ENCODE measurements around the gene ZNF267.
"Not testable (repeated sequence)": the region's sequence is repeated elsewhere in the genome, so short reads cannot be mapped to it uniquely, and the experiment has no call there.

Gene ZNF267

GRCh38 chr16:31877876-31878642 lies 4.5 kb downstream of the ZNF267 start:
- ChIA-PET POLR2A (no interaction called here), CTCF (interaction anchor here (1.2 kb wide), 1 partner anchor 9 kb away, joined by 3 read pairs; no protein-coding TSS in a partner anchor)
- peak overlapping the region in 2 of 7 experiments; percentile 16 to 48 for H3K4me3 ChIP-seq (ENCODE audit: control insufficient read depth in 1 of 7, extremely low read depth in 1 of 7, insufficient read depth in 4 of 7, low read depth in 2 of 7, low read length in 6 of 7)
- 85% methylated on average over 6 of the region's 9 CpGs for WGBS (ENCODE audit: insufficient coverage)
- no peaks in the 10 kb centered on the region for H3K27me3 ChIP-seq (replicated peaks in 2 of 5; ENCODE audit: control insufficient read depth in 4 of 5, insufficient read depth in 5 of 5, low read length in 4 of 5)
- H3K9me3 ChIP-seq (ENCODE audit: control extremely low read depth in 1 of 5, control insufficient read depth in 4 of 5, insufficient read depth in 2 of 5, low read depth in 1 of 5, low read length in 4 of 5): peaks cover 2 to 49% (median 5%) of the 10 kb centered on the region in 5 experiments
- H3K4me1 ChIP-seq (ENCODE audit: control extremely low read depth in 1 of 4, control insufficient read depth in 4 of 4, insufficient read depth in 4 of 4, low read length in 3 of 4): peaks cover 21 to 74% (median 43%) of the 10 kb centered on the region in 4 experiments
- peaks cover 13 to 83% (median 34%) of the 10 kb centered on the region in 4 experiments for H3K36me3 ChIP-seq (ENCODE audit: control insufficient read depth in 4 of 4, insufficient read depth in 4 of 4, low read length in 3 of 4)
- peak overlapping the region; percentile 48 to 86 for H3K27ac ChIP-seq (ENCODE audit: insufficient read depth in 1 of 2, low read depth in 1 of 2, low read length in 2 of 2, poor library complexity in 1 of 2, severe bottlenecking in 2 of 2)
- no peak for DNase-seq

- 0% methylated on average over 1 of the region's 1 CpG for WGBS (ENCODE audit: insufficient coverage)
- Histone ChIP-seq H3K9me3 (ENCODE audit: control extremely low read depth in 1 of 5, control insufficient read depth in 4 of 5, insufficient read depth in 2 of 5, low read depth in 1 of 5, low read length in 4 of 5) (peaks cover 9 to 52% (median 12%) of the 10 kb centered on the region in 5 experiments), H3K27me3 (replicated peaks in 2 of 5; ENCODE audit: control insufficient read depth in 4 of 5, insufficient read depth in 5 of 5, low read length in 4 of 5) (no peaks in the 10 kb centered on the region), H3K36me3 (ENCODE audit: control insufficient read depth in 4 of 4, insufficient read depth in 4 of 4, low read length in 3 of 4) (peaks cover 22 to 95% (median 47%) of the 10 kb centered on the region in 4 experiments), H3K27ac (ENCODE audit: insufficient read depth in 1 of 2, low read depth in 1 of 2, low read length in 2 of 2, poor library complexity in 1 of 2, severe bottlenecking in 2 of 2) (peak overlapping the region; percentile 72 to 86), H3K4me1 (ENCODE audit: control extremely low read depth in 1 of 4, control insufficient read depth in 4 of 4, insufficient read depth in 4 of 4, low read length in 3 of 4) (peaks cover 16 to 62% (median 37%) of the 10 kb centered on the region in 4 experiments), H3K4me3 (ENCODE audit: control insufficient read depth in 1 of 7, extremely low read depth in 1 of 7, insufficient read depth in 4 of 7, low read depth in 2 of 7, low read length in 6 of 7) (peak overlapping the region in 2 of 7 experiments; percentile 48 to 51)
- ChIA-PET POLR2A (no interaction called here), CTCF (interaction anchor here (1.6 to 2.5 kb wide), 2 partner anchors 11 to 16 kb away, joined by 4 to 11 read pairs; no protein-coding TSS in a partner anchor)
- no peak for DNase-seq
Measured at GRCh38 chr16:31879937-31880321, 6.3 kb downstream of the ZNF267 start.

GRCh38 chr16:31880322-31880979 lies 6.8 kb downstream of the ZNF267 start:
- Histone ChIP-seq H3K4me3 (ENCODE audit: control insufficient read depth in 1 of 7, extremely low read depth in 1 of 7, insufficient read depth in 4 of 7, low read depth in 2 of 7, low read length in 6 of 7) (peak overlapping the region in 4 of 7 experiments; percentile 7 to 51 (median 37)), H3K36me3 (ENCODE audit: control insufficient read depth in 4 of 4, insufficient read depth in 4 of 4, low read length in 3 of 4) (peaks cover 26 to 95% (median 50%) of the 10 kb centered on the region in 4 experiments), H3K27me3 (replicated peaks in 2 of 5; ENCODE audit: control insufficient read depth in 4 of 5, insufficient read depth in 5 of 5, low read length in 4 of 5) (no peaks in the 10 kb centered on the region), H3K4me1 (ENCODE audit: control extremely low read depth in 1 of 4, control insufficient read depth in 4 of 4, insufficient read depth in 4 of 4, low read length in 3 of 4) (peaks cover 11 to 57% (median 32%) of the 10 kb centered on the region in 4 experiments), H3K9me3 (ENCODE audit: control extremely low read depth in 1 of 5, control insufficient read depth in 4 of 5, insufficient read depth in 2 of 5, low read depth in 1 of 5, low read length in 4 of 5) (peaks cover 9 to 51% (median 14%) of the 10 kb centered on the region in 5 experiments), H3K27ac (ENCODE audit: insufficient read depth in 1 of 2, low read depth in 1 of 2, low read length in 2 of 2, poor library complexity in 1 of 2, severe bottlenecking in 2 of 2) (peak overlapping the region; percentile 72 to 86)
- DNase-seq: peak; percentile 77 to 97 (median 94)
- WGBS (ENCODE audit: insufficient coverage): 21% methylated on average over 3 of the region's 3 CpGs
- ChIA-PET POLR2A (no interaction called here), CTCF (interaction anchor here (1.0 to 2.5 kb wide), 3 partner anchors 12 to 17 kb away, joined by 3 to 11 read pairs (median 4); no protein-coding TSS in a partner anchor)

GRCh38 chr16:31886227-31886626 lies 12.6 kb downstream of the ZNF267 start:
- DNase-seq: no peak
- Histone ChIP-seq H3K9me3 (ENCODE audit: control extremely low read depth in 1 of 5, control insufficient read depth in 4 of 5, insufficient read depth in 2 of 5, low read depth in 1 of 5, low read length in 4 of 5) (peaks cover 26 to 81% (median 33%) of the 10 kb centered on the region in 5 experiments), H3K27me3 (replicated peaks in 2 of 5; ENCODE audit: control insufficient read depth in 4 of 5, insufficient read depth in 5 of 5, low read length in 4 of 5) (no peaks in the 10 kb centered on the region), H3K36me3 (ENCODE audit: control insufficient read depth in 4 of 4, insufficient read depth in 4 of 4, low read length in 3 of 4) (peaks cover 62 to 94% (median 79%) of the 10 kb centered on the region in 4 experiments), H3K27ac (ENCODE audit: insufficient read depth in 1 of 2, low read depth in 1 of 2, low read length in 2 of 2, poor library complexity in 1 of 2, severe bottlenecking in 2 of 2) (no peak overlapping the region), H3K4me3 (ENCODE audit: control insufficient read depth in 1 of 7, extremely low read depth in 1 of 7, insufficient read depth in 4 of 7, low read depth in 2 of 7, low read length in 6 of 7) (no peak overlapping the region), H3K4me1 (ENCODE audit: control extremely low read depth in 1 of 4, control insufficient read depth in 4 of 4, insufficient read depth in 4 of 4, low read length in 3 of 4) (peaks cover 0 to 2% (median under 1%) of the 10 kb centered on the region in 4 experiments)
- 100% methylated on average over 1 of the region's 4 CpGs for WGBS (ENCODE audit: insufficient coverage)
- CTCF ChIA-PET: interaction anchor here (1.2 kb wide), 1 partner anchor 12 kb away, joined by 3 read pairs; no protein-coding TSS in a partner anchor
- POLR2A ChIA-PET: no interaction called here

GRCh38 chr16:31888735-31889134 lies 15.1 kb downstream of the ZNF267 start:
- Histone ChIP-seq H3K4me3 (ENCODE audit: control insufficient read depth in 1 of 7, extremely low read depth in 1 of 7, insufficient read depth in 4 of 7, low read depth in 2 of 7, low read length in 6 of 7) (no peak overlapping the region), H3K4me1 (ENCODE audit: control extremely low read depth in 1 of 4, control insufficient read depth in 4 of 4, insufficient read depth in 4 of 4, low read length in 3 of 4) (no peaks in the 10 kb centered on the region), H3K36me3 (ENCODE audit: control insufficient read depth in 4 of 4, insufficient read depth in 4 of 4, low read length in 3 of 4) (peaks cover 61 to 99% (median 90%) of the 10 kb centered on the region in 4 experiments), H3K27me3 (replicated peaks in 2 of 5; ENCODE audit: control insufficient read depth in 4 of 5, insufficient read depth in 5 of 5, low read length in 4 of 5) (no peaks in the 10 kb centered on the region), H3K9me3 (ENCODE audit: control extremely low read depth in 1 of 5, control insufficient read depth in 4 of 5, insufficient read depth in 2 of 5, low read depth in 1 of 5, low read length in 4 of 5) (peaks cover 25 to 90% (median 52%) of the 10 kb centered on the region in 5 experiments), H3K27ac (ENCODE audit: insufficient read depth in 1 of 2, low read depth in 1 of 2, low read length in 2 of 2, poor library complexity in 1 of 2, severe bottlenecking in 2 of 2) (no peak overlapping the region)
- ChIA-PET POLR2A (interaction anchor here (0.6 kb wide), 1 partner anchor 328 kb away, joined by 3 read pairs; no protein-coding TSS in a partner anchor), CTCF (no interaction called here)
- DNase-seq: no peak

- H3K9me3 ChIP-seq (ENCODE audit: control extremely low read depth in 1 of 5, control insufficient read depth in 4 of 5, insufficient read depth in 2 of 5, low read depth in 1 of 5, low read length in 4 of 5): peaks cover 32 to 95% (median 66%) of the 10 kb centered on the region in 5 experiments
- POLR2A ChIA-PET; H3K27ac ChIP-seq (ENCODE audit: insufficient read depth in 1 of 2, low read depth in 1 of 2, low read length in 2 of 2, poor library complexity in 1 of 2, severe bottlenecking in 2 of 2); CTCF ChIA-PET; H3K4me3 ChIP-seq (ENCODE audit: control insufficient read depth in 1 of 7, extremely low read depth in 1 of 7, insufficient read depth in 4 of 7, low read depth in 2 of 7, low read length in 6 of 7); H3K27me3 ChIP-seq (replicated peaks in 2 of 5; ENCODE audit: control insufficient read depth in 4 of 5, insufficient read depth in 5 of 5, low read length in 4 of 5); H3K4me1 ChIP-seq (ENCODE audit: control extremely low read depth in 1 of 4, control insufficient read depth in 4 of 4, insufficient read depth in 4 of 4, low read length in 3 of 4): not testable (repeated sequence)
- H3K36me3 ChIP-seq (ENCODE audit: control insufficient read depth in 4 of 4, insufficient read depth in 4 of 4, low read length in 3 of 4): peaks cover 68 to 99% (median 92%) of the 10 kb centered on the region in 4 experiments
- peak in 1 of 3 donors; percentile 43 for DNase-seq
- WGBS (ENCODE audit: insufficient coverage): 100% methylated on average over 1 of the region's 4 CpGs
Measured at GRCh38 chr16:31892111-31892510, 18.5 kb downstream of the ZNF267 start.

All from common myeloid progenitor, CD34-positive (primary cell).